Activated naive CD8-positive, alpha-beta T cell (primary cell): ENCODE data around the gene LRP1-AS.

ENCODE experiments used
- H3K27ac Mint-ChIP-seq: one replicate; pipeline ENCODE4 v1.8.0; 2021; ENCODE audit warnings: mixed read lengths
- H3K27me3 Mint-ChIP-seq: one replicate; pipeline ENCODE4 v1.8.0; 2021; ENCODE audit warnings: mixed read lengths
- H3K36me3 Mint-ChIP-seq: one replicate; pipeline ENCODE4 v1.8.0; 2021; ENCODE audit warnings: mixed read lengths
- H3K4me1 Mint-ChIP-seq: one replicate; pipeline ENCODE4 v1.8.0; 2021; ENCODE audit warnings: low read depth, mixed read lengths
- H3K4me3 Mint-ChIP-seq: one replicate; pipeline ENCODE4 v1.8.0; 2021; ENCODE audit warnings: mild to moderate bottlenecking, mixed read lengths
- H3K9me3 Mint-ChIP-seq: one replicate; pipeline ENCODE4 v1.8.0; 2021; ENCODE audit warnings: low read depth, mixed read lengths

Gene LRP1-AS

DNA sequence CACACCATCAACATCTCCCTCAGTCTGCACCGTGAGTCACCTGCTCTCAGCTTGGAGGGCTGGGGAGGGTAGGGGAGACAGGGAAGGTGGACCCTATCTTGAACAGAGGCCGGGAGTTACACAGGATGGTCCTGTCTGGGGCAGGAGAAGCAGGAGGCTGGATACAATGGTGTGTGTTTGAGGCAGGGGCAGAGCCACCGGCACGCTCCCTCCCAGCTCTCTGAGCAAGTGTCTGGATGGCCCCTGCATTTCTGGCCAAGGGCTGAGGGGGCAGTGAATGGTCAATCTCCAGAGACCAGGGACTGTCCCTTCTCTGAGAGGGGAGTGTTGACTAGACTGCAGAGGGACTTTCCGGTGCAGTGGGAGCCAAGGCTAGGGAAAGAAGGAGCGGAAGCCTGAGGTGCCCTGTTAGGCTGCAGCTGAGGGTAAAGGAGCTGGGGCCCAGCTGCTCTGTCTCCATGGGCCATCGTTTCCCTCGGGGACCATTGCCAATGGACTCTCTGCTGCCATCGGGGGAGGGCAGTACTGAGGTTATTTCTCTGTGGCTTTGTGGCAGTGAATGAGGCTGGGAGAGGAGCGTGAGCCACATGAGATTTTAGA, 1.9 kb downstream of the LRP1-AS start:
- peaks cover 18% of the 10 kb centered on the region for H3K4me1 Mint-ChIP-seq
- H3K4me3 Mint-ChIP-seq, result no peak overlapping the region
- H3K9me3 Mint-ChIP-seq, result no peaks in the 10 kb centered on the region
- H3K27ac Mint-ChIP-seq, result no peak overlapping the region
- H3K27me3 Mint-ChIP-seq, result no peaks in the 10 kb centered on the region
- H3K36me3 Mint-ChIP-seq, result no peaks in the 10 kb centered on the region

GRCh38 chr12:57143454-57143853, 4.0 kb downstream of the LRP1-AS start:
- Mint-ChIP-seq H3K27me3 (no peaks in the 10 kb centered on the region), H3K9me3 (no peaks in the 10 kb centered on the region), H3K4me1 (peaks cover 18% of the 10 kb centered on the region), H3K4me3 (no peak overlapping the region), H3K36me3 (no peaks in the 10 kb centered on the region), H3K27ac (no peak overlapping the region)

DNA sequence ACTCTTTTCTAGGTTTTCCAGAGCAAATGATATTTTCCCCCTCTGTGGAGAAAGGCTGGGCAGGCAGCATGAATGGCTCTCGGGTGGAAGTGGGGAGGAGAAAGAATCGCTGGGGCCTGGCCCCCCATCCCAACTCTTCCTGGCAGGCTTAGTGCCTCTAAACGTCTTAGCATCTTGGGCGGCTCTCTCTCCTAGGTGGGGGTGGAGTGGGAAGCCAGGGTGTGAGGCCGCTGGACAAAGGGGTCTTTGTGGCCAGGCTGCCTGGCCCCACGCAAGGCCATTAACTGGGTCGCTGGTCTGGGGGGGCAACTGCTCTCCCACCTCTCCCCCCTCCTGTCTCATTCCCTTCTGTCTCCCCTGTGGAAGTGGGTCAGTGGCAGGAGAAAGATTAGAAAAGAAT, 4.7 kb downstream of the LRP1-AS start:
- H3K27ac Mint-ChIP-seq, result no peak overlapping the region
- no peaks in the 10 kb centered on the region for H3K36me3 Mint-ChIP-seq
- H3K9me3 Mint-ChIP-seq, result no peaks in the 10 kb centered on the region
- H3K4me1 Mint-ChIP-seq, result peaks cover 18% of the 10 kb centered on the region
- H3K4me3 Mint-ChIP-seq, result no peak overlapping the region
- no peaks in the 10 kb centered on the region for H3K27me3 Mint-ChIP-seq

DNA sequence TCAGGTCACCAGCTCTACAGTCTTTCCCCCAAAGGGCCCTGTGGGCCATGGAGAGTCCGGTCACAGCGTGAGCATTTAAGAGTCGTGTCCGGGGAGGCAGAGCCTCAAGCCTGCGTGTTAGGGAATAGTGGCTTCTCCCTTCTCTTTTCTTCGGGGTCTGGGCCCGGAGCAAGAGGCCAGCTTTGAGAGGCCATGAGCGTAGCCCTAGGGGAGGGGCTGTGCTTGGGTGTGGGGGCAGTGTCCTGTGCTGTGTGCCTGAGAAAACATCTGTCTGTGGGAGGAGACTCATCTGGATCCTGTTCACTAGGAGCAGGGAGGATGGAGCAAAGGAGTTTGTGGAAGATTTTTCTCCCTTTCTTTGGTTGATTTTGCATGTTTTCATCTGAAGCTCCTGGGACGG, 5.3 kb downstream of the LRP1-AS start:
- Mint-ChIP-seq H3K27me3 (no peaks in the 10 kb centered on the region), H3K4me3 (no peak overlapping the region), H3K4me1 (peaks cover 18% of the 10 kb centered on the region), H3K9me3 (no peaks in the 10 kb centered on the region), H3K36me3 (no peaks in the 10 kb centered on the region), H3K27ac (no peak overlapping the region)

GRCh38 chr12:57141249-57141648, 6.2 kb downstream of the LRP1-AS start:
- no peaks in the 10 kb centered on the region for H3K9me3 Mint-ChIP-seq
- no peak overlapping the region for H3K27ac Mint-ChIP-seq
- peaks cover 18% of the 10 kb centered on the region for H3K4me1 Mint-ChIP-seq
- H3K36me3 Mint-ChIP-seq, result no peaks in the 10 kb centered on the region
- no peaks in the 10 kb centered on the region for H3K27me3 Mint-ChIP-seq
- no peak overlapping the region for H3K4me3 Mint-ChIP-seq

DNA sequence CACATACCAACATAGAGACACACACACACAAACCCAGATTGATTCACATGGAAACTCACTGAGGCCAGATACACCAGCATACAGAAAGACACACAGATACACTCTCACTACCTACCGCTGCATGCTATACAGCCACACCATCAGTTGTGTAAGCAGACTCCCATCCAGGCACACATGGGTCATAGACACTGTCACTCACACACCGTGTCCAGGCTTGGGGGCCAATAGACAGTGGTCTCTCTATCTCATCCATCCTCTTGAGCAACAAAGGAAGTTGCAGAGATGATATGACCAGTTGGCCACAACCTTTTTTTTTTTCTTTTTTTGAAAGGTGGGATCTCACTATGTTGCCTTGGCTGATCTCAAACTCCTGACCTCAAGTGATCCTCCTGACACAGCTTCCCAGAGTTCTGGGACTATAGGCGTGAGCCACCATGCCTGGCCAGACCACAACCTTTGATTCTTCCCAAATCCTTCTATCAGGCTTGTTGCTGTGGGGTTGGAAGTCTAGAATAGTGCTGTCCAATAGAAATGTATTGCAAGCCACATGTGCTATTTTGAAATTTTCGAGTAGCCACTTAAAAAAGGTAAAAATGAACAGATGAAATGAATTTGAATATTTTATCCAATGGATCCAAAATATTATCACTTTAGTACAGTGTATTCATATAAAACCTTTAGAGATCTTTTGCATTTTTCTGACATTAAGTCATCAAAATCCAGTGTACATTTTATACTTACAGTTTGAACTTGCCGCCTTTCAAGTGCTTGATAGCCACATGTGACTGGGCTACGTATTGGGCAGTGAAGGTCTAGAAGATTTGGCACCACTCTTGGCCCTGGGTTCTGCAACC, 7.4 kb downstream of the LRP1-AS start:
- Mint-ChIP-seq H3K36me3 (no peaks in the 10 kb centered on the region), H3K9me3 (no peaks in the 10 kb centered on the region), H3K4me1 (peaks cover 18% of the 10 kb centered on the region), H3K27ac (no peak overlapping the region), H3K27me3 (no peaks in the 10 kb centered on the region), H3K4me3 (no peak overlapping the region)

DNA sequence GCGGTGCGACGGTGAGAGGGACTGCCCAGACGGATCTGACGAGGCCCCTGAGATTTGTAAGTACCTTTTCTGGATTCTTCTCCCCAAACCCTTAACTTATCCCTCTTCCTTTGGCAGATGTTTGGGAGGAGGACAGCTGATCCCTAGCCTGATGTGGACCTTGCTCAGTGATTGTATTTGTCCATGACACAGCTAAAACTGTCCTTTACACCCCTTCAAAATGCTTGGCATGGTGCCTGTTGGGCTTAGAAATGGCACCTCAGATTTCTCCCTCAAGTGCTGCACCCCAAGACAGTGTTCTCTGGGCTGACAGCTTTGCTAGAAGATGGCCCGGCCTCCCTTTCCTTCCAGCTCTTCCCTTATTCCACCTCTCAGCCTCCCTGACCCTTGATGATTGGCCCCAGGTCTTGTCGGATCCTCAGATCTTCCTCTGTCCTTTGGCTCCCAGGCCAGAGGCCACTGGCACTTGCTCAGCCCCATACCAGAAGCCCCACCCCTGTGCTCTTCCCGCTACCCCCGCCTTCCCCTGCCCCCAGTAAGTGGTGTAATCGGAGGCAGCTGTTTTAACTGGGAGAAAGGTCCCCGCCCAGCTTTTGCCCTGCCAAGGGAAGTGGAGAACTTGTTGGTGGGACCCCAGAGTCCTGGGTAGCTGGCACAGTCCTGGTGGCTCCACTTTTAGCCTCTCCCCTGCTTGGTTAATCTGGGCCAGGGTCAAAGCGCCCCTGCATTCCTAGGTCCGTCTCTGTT, 8.7 kb downstream of the LRP1-AS start:
- no peak overlapping the region for H3K4me3 Mint-ChIP-seq
- H3K4me1 Mint-ChIP-seq, result peaks cover 14% of the 10 kb centered on the region
- no peak overlapping the region for H3K27ac Mint-ChIP-seq
- no peaks in the 10 kb centered on the region for H3K36me3 Mint-ChIP-seq
- no peaks in the 10 kb centered on the region for H3K27me3 Mint-ChIP-seq
- H3K9me3 Mint-ChIP-seq, result no peaks in the 10 kb centered on the region

DNA sequence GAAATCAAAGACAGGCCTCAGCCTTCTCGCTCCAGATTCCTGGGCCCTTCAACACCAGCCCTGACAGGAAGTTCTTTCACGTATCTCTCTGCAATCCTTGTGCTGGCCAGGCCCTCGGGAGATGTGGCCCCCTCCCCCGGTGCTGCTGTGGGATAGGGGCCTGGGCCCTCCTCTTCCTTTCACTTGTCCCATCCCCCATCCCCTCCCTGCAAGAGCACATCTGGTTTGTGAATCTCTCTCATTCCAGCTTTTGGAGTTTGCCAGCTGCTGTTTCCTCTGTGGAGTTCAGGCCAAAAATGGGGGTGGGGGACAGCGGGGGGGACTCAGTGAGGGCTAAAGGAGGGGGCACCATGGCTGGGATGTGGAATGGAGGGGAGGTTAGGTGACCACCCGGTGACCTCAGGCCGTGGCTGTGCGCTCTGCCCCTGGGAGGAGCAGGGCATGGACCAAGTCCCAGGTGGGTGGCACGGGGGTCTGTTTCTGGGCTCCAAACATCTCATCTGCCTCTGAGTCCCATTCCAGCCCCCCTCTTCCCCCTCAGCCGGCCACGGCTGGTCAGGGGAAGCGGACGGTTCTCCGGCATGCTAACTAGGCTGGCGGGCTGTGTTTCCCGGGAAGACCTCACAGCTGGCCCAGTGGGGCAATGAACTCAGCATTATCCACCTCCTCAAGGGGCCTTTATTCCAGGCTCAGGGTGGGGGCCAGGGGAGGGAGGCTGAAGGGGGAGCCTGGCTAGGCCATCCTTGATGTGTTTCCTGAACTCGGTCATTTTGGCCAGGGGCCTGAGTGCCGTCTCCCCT, 11.7 kb downstream of the LRP1-AS start:
- Mint-ChIP-seq H3K36me3 (no peaks in the 10 kb centered on the region), H3K27me3 (no peaks in the 10 kb centered on the region), H3K9me3 (no peaks in the 10 kb centered on the region), H3K27ac (no peak overlapping the region), H3K4me3 (no peak overlapping the region), H3K4me1 (peaks cover 3% of the 10 kb centered on the region)

- Mint-ChIP-seq H3K9me3 (no peaks in the 10 kb centered on the region), H3K4me3 (no peak overlapping the region), H3K4me1 (peaks cover 3% of the 10 kb centered on the region), H3K36me3 (no peaks in the 10 kb centered on the region), H3K27me3 (no peaks in the 10 kb centered on the region), H3K27ac (no peak overlapping the region)
Observed at GRCh38 chr12:57134949-57135348, 12.5 kb downstream of the LRP1-AS start.

- Mint-ChIP-seq H3K27ac (no peak overlapping the region), H3K27me3 (no peaks in the 10 kb centered on the region), H3K9me3 (no peaks in the 10 kb centered on the region), H3K36me3 (no peaks in the 10 kb centered on the region), H3K4me3 (no peak overlapping the region), H3K4me1 (peaks cover 6% of the 10 kb centered on the region)
Observed at GRCh38 chr12:57133916-57134315, 13.5 kb downstream of the LRP1-AS start.

GRCh38 chr12:57133013-57133569, 14.3 kb downstream of the LRP1-AS start:
- Mint-ChIP-seq H3K27me3 (no peaks in the 10 kb centered on the region), H3K4me3 (no peak overlapping the region), H3K36me3 (no peaks in the 10 kb centered on the region), H3K27ac (no peak overlapping the region), H3K4me1 (peaks cover 6% of the 10 kb centered on the region), H3K9me3 (no peaks in the 10 kb centered on the region)

GRCh38 chr12:57131896-57132744, 15.3 kb downstream of the LRP1-AS start:
- Mint-ChIP-seq H3K27ac (no peak overlapping the region), H3K4me3 (no peak overlapping the region), H3K9me3 (no peaks in the 10 kb centered on the region), H3K27me3 (no peaks in the 10 kb centered on the region), H3K4me1 (peaks cover 8% of the 10 kb centered on the region), H3K36me3 (no peaks in the 10 kb centered on the region)

DNA sequence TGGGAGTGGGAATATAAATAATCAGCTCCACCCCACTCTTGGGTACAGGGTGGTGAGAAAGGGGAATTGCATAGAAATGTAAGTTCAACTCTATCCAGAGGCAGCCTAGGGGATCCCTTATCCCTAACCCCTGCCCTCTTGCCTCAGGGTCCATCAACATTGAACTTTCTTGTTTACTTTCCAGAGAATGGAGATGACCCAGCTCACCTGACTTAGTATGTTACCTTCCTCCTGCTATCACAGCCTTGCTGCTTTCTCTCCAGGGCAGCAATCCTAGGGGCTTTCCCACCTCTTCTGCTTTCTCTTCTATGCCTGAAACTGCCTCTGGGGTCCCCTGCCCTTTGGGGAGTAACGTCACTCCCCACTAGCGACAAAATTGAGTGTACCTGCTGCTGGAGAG, 16.5 kb downstream of the LRP1-AS start:
- Mint-ChIP-seq H3K36me3 (no peaks in the 10 kb centered on the region), H3K27ac (no peak overlapping the region), H3K4me1 (peaks cover 12% of the 10 kb centered on the region), H3K4me3 (no peak overlapping the region), H3K9me3 (no peaks in the 10 kb centered on the region), H3K27me3 (no peaks in the 10 kb centered on the region)

GRCh38 chr12:57129889-57130288, 17.5 kb downstream of the LRP1-AS start:
- no peaks in the 10 kb centered on the region for H3K9me3 Mint-ChIP-seq
- H3K27ac Mint-ChIP-seq, result no peak overlapping the region
- H3K4me3 Mint-ChIP-seq, result peak overlapping the region; percentile 68
- H3K4me1 Mint-ChIP-seq, result peaks cover 12% of the 10 kb centered on the region
- H3K36me3 Mint-ChIP-seq, result no peaks in the 10 kb centered on the region
- H3K27me3 Mint-ChIP-seq, result no peaks in the 10 kb centered on the region
